ENCODE data around the gene POU2AF1.
"Not testable (repeated sequence)": the region's sequence is repeated elsewhere in the genome, so short reads cannot be mapped to it uniquely, and the experiment has no call there.

Gene POU2AF1

DNA sequence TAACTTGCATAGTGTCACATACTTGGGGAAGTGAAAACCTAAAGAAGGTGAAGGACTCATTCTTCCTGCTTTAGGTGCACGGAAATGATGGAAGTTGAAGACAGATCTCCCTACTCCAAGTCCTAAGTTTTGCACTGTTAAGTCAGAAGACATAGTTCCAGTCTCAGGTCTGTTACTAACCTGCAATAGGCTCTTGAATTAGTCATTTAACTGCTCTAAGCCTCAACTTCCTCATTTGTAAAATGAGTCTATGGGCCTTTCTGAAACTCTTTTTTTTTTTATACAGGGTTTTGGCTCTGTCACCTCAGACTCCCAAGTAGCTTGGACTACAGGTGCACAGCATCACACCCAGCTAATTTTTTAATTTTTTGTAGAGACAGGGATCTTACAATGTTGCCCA, 30.8 kb upstream of the POU2AF1 start:
- no peak for DNase-seq

DNA sequence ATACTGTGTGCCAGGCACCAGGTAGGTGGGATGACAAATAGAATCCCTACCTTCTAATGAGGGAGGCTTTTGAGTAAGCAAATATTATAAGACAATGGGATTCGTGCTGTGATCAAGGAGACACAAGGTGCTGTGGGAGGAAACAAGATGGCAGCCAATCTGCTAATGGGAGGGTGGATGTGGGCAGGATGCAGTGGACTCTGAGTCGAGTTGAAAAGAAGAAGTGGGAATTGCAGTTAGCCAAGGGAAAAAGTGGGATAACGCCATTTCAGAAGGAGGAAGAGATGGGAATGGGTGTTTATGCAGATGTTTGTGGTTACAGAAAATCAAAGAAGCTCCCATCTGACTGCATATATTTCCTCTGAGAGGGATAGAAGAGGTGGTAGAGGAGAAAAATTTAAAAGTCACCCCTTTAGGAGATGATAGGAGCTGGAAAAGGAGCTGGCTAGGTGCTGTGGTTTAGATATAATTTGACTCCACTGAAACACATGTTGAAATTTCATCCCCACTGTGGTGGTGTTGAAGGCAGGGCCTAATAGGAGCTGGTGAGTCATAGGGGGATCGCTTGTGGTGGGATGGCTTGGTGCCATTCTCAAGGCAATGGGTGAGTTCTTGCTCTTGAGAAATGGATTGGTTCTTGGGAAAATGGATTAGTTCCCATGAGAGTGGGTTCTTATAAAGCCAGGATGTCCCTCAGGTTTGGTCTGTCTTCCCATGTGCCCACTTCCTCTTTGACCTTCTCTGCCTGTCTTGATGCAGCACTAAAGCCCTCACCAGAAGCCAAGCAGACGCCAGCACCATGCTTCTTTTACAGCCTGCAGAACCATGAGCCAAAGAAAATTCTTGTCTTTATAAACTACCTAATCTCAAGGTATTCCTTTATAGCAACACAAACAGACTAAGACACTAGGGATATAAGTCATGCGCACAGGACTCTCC, 30.0 kb upstream of the POU2AF1 start:
- no peak for DNase-seq

DNA sequence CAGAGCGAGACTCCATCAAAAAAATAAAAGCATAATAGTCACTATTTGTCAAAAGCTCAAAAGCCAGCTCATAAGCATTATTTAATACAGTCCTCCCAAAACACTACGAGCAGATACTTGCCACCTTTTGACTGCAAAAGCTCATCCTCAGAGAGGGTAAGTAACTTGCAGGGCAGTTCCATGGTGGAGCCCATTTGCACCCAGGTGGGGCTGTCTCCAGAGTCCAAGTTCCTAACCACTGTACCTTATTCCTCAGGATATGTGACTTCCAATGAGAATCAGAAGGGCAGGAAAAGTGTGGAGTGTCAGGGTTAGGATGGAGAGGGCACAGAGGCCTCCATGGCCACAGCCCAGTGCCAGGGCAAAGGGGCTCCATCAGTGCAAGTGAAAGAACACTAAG, 28.6 kb upstream of the POU2AF1 start:
- no peak for DNase-seq

DNA sequence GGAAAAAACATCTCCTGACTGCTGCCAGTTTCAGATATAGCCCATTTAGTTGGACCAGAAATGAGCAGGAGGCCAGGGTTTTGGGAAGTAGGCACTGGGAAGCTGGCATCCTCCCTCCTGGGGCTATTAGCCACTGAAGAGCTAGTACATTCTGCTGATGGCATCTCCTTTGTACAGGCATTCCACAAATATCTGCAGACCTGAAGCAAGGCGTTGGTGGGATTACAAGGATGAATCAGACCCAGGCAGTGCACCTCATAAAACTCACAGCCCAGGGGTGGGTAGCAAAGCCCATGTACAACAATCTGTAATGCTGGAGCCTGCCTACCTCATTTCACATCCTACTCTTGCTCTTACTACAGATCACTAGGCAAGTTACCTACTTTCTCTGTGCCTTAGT, 27.5 kb upstream of the POU2AF1 start:
- DNase-seq, result no peak

DNA sequence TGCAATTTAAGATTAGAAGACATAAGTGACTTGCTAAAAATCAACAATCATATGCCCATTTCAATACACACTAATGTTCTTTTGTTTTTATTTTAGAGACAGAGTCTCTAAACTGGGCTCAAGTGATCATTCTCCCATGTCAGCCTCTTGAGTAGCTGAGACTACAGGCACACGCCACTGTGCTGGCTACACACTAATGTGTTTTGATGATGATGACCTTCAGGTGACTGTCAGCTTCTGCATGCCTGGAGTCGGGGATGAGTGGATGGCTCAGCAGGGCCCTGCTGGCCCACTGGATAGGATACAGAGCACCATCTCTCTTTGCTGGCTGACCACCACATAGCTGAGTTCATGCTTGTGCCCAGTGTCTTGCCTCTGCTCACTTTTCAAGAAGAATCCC, 27.0 kb upstream of the POU2AF1 start:
- DNase-seq, result no peak

DNA sequence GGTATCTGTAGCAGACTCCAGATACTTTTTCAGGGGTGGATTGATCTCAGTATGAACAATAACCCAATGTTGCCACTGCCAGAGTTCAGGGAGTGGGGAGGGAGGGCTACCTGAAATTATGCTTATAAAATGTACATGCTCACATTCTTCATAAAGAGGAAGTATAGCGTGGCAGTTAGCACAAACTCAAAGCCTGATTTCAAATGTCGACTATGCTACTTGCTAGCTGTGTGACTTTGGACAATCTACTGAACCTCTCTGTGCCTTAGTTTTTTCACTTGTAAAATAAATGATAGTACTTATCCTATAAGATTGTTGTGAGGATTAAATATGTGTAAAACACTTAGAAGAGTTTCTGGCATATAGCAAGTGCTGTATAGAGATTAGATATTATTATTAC, 26.5 kb upstream of the POU2AF1 start:
- DNase-seq, result no peak

DNA sequence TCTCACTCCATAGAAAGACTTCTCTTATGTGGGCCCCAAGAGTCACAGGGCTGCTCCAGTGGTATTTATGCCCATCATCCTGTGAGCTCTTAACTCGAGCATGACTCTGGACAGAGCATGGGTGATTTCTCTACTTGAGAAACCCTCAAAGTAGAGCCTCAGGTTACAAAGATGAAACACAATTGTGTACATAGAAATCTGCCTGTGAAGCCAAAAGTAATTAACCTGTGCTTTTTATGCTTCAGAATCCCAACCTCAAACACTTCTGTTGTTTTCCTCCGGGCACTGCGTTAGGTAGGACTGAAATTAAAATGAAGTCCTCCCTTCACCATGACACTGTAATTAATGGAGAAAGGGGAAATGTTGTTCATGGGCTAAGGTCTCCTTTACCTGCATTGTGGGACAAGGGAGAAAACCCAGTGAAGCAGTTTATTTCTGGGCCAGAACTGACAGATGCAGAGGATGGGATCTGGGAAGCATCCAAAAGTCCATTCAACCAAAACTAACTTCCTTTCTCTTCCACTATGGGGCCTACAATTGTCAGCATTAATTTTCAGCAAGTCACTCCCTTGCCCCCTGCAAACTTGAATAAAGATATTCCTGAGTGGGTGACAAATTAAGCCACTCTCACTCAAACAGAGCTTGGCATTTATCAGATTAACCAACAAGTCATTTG, 24.1 kb upstream of the POU2AF1 start:
- peak in 1 of 14 donors; percentile 73 for DNase-seq

DNA sequence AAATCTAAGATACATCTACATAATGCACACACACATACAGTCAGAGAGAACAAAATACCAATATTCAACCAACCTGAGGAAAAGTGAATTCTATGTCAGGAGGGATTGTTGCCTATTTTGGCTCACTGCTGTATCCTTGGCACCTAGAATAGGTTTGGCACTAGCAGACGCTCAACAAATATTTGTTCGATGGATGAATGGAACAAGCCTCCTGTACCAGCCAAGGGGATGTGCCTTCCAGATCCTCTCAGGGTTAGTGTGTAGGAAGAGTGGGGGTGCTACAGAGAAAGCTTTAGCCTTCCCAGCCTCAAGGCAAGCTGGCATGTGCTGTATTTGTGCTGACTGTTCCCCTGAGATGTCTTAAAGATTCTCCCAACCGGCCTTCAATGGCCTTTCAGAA, 23.3 kb upstream of the POU2AF1 start:
- peak in 1 of 14 donors; percentile 18 for DNase-seq

DNA sequence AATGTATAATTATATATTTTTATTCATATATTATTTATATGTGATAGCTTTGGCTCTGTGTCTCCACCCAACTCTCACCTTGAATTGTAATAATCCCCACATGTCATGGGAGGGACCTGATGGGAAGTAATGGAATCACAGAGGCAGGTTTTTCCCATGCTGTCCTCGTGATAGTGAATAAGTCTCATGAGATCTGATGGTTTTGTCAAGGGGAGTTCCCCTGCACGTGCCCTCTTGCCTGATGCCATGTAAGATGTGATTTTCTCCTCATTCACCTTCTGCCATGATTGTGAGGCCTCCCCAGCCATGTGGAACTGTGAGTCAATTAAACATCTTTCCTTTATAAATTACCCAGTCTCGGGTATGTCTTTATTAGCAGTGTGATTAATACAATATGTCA, 22.9 kb upstream of the POU2AF1 start:
- DNase-seq, result not testable (repeated sequence)

DNA sequence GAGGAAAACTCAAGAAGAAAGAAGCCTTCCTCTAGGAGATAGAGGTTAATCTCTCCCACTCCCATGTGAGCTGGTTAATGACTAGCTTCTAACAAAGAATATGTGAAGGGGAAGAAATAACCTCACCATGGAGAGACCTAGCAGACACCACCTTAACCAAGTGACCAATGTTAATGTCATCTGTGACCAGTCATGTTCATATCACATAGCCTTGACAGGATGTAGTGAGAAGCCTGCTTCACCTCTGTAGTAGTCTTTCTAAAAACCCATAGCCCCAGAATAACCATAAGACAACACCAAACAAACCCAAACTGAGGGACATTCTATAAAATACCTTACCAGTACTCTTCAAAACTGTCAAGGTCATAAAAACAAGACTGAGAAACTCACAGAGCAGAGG, 21.5 kb upstream of the POU2AF1 start:
- no peak for DNase-seq

DNA sequence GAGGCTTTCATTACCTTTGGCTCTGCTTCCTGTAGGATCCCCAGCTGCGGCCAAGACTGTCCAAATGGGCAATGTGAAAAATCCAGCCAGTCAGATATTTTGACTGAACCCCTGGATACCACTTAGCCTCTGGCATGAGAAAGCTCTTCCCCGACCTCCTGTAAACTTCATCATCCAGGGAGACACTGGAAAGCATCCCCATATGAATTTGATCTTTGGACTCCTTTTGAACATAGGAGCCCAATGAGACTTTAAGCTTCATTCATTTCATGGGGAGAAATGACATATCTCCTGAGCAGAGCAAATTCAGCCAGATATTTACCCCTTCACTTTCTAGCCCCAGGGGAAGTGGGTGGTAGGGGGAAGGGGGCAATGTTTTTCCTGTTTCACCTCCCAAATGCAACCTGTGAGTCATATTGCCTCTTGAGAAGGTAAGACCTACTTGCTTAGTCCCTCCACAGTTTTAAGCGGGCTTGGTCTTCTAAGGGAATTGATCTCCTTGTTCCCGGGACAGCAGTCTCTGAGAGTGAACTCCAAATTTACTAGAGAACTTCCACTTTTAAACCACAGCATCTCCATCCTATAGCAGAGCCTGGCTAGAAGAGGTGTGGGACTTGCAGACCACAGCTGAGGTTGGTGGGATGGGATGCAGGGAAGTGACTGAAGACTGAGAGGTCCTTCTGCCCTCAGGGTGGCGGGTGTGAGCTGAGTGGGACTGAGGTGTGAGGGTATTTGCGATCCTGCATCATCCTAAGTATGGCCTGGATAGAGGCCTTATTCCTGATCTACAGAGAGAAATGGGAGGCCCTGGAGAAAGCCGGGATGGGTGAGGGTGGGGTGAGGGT, 20.3 kb upstream of the POU2AF1 start:
- DNase-seq, result no peak

DNA sequence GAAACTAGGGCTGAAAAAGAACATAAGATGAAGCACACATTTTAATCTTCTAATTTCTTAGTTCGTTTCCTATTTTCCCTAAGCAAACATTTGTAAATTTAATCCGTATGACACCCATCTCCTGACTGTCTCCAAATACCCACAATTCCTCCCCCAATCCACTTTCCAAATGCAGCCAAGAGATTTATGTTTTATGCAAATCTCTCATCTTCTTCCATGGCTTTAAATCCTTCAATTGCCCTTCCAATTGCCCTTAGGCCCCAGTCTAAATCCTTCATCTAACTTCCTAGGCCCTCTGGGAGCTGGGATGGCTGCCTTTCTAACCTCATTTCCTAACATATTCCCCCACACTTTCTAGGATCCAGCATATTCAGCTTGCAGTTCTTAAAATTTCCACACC, 18.0 kb upstream of the POU2AF1 start:
- no peak for DNase-seq

DNA sequence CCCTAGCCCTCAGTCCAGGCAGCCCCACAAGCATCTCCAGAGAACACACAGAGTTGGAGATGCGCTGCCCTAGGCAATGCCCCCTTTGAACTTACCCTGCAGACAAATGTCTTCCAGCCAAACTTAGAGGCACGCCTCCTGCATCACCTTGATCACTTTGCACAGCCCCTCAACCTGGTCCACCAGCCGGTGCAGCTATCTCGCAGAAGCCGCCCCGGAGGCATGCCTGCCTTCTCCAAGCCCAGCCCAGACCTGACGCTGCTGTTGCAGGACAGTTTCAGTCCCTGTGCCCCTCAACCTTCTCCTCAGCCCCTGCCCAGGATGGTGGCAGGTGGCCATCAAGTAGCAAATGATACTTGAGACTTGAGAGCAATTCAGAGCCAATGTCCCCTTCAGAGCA, 16.7 kb upstream of the POU2AF1 start:
- no peak for DNase-seq

DNA sequence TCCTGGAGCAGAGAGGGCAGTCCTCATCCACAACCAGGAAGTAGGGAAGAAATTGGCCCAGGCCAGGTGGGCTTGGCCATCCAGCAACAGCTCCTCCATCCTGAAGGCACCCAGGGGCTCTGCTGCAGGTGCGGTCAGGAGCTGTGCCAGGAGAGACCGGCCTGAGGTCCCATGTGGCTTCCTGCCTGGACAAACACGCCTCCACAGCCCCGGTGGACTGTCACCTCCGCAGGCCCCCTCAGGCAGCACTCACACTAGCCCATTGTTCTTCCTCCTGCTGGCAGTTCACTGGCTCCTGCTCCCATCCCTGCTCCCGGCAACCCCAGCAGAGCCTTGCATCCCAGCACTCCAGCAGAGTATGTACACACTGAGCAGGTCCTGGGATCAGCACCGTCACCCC, 16.0 kb upstream of the POU2AF1 start:
- DNase-seq, result no peak

DNA sequence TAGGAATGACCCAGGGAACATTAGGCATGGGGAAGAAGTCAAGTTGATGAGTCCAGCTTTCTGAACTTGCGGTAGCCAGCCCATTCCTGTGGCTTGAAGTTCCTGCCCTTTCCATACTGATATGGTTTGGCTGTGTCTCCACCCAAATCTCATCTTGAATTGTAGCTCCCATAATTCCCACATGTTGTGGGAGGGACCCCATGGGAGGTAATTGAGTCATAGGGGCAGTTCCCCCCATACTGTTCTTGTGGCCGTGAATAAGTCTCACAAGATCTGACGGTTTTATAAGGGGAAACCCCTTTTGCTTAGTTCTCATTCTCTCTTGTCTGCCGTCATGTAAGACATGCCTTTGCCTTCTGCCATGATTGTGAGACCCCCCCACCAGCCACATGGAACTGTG, 15.1 kb upstream of the POU2AF1 start:
- DNase-seq, result not testable (repeated sequence)

DNA sequence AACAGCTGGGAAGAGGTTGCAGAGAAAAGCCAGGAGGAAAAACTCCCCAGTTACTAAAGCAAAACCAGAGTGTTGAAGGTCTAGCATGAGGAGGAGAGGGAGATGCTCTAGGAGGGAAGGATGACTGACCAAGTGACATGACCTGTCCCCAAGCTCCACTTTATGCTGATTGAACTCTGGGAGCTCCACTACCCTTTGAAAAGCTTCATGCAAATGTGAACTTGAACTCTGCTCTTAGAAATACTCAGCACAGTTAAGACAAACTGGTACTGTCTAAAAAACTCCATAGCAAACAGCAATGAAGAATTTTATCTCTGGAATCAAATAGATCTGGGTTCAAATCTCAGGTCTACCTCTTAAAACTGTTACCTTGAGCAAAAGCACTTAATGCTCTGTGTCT, 14.5 kb upstream of the POU2AF1 start:
- DNase-seq, result no peak

DNA sequence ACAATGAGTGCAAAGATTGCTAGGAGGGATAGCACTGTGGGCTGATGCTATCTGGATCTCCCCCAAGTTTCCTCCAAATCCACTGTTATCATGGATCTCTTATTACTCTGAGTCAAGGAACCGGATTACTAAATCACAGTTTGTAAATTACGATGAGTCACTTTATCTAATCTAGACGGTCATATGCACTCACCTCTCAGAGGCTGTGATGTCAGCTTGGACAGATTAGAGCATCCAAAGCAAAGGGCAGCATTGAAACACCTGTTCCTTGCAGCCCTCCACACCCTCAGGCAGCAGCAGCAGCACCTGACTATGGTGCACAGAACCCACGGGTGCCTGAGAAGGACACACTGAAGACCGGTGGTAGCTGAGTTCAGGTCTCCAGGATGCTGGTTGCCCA, 14.0 kb upstream of the POU2AF1 start:
- no peak for DNase-seq

DNA sequence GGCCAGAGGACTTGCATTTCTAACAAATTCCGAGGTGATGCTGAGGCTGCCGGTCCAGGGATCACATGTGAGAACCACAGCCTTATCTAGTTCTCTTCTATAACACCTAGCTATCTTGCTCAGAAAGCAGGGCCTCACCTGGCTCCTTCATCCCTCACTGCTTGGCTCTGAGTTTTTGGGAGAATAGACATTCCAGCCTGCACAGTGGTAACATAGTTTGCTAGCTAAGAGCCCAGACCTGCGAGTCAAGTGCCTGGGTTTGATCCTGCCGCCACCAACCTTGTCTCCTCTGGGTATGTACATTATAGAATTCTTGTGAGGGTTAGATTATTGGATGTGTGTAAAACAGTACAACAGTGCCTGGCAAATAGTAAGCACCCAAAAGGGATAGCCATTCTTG, 13.5 kb upstream of the POU2AF1 start:
- DNase-seq, result no peak

DNA sequence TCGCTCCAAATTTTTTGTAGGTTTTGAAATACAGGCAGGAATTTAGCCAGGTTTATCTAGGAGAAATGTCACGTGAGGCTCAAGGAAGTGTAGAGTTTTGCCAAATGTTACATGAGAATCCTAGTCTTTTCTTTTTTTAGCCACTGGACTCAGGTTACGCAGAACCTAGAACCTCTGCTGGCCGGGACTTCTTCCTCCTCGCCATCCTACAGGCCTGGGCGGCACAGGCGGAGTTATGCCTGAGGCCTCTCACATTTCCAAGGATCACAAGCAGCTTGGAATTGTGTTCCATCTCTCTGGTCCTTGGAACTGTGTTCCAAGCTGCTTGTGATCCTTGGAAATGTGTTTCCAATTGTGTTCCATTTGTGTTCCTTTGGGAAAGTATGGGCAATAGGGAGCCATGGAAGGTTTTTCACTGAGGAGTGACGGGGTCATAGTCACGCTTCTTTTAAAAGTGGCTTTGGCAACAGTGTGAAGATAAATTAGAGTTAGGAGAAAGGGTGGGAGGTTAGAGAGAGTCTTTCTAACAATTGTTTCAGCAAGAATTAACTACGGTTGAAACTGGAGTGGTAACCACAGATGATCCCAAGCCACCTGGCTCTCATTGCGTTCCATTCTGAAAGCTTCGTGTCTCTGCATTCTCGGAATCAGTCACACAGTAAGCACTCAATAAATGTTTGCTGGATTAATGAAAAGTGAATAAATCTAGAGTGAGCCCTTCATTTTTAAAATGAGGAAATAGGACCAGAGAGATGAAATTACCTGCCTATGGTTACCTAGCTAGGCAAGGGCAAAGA, 12.5 kb upstream of the POU2AF1 start:
- no peak for DNase-seq

DNA sequence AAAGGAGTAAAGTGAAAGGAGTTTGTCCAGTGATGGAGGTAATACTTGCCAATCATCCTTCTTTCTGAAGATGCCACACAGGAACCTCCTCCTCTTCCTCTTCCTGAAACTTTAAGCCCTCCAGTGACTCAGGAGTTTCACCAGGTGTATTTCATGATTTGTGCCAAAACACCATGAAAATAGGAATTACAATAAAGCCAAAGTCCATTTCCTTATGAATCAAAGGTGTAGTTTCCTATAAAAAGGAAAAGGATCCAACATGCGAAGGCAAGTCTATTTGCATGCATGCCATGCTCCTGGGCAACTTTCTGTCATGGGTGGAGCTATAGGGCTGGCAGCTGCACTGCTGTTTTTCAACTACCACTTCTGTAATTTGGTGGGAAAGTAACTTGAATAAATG, 9.8 kb upstream of the POU2AF1 start:
- no peak for DNase-seq

DNA sequence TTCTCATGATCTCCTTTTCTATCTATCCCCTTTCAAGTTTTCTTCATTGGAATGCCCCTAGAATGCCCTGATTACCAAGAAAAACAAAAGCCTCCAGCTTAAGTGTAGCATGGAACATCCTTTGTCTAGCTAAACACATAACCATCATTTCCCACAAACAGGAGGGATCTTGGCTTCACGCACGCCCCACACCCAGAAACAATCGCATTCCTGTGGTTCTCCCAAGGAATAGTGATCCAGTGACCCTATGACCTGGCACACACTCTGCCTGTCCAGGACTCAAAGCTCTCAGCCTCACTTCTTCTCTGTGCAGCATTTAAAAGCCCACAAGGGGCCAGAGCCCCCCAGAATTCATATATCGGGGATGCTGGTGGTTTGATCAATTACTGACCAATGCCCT, 9.3 kb upstream of the POU2AF1 start:
- DNase-seq, result no peak

DNA sequence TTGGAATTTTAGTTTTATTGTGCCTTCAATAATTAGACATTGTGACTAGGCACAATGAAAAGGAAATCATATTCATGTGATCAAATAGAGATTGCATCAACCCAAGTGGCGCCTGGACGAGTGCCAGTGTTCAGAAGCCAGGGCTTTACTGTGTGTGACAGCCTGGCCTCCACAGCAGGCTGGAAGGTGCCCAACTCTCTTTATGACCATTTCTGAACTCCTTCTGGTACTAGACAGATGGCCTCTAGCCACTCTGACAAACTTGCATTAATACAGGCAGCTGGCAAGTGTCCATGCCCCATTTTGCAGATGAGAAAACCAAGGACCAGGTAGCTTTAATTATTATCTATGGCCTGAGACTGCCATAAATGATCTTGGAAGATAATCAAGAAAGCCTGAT, 8.3 kb upstream of the POU2AF1 start:
- DNase-seq, result peak in 2 of 14 donors; percentile 6 to 85

All from C1 segment of cervical spinal cord (tissue), 14 donors.